Kidney epithelial cell (primary cell): ENCODE results near the gene XRCC1. TPM values are rescaled to one million over a fixed set of nuclear protein-coding genes. Genes with fewer than 3 reads are reported as not detected.

Experiments
- DNase-seq: peaks from one replicate; pipeline ENCODE4 v3.0.0-alpha.2; 2010; ENCODE audit warnings: low read depth
- H3K27me3 ChIP-seq: 2 replicates; pipeline ENCODE4 v1.6.0; 2011; ENCODE audit warnings: low read length; ENCODE audit not compliant: control insufficient read depth, insufficient read depth
- H3K36me3 ChIP-seq: 2 replicates; pipeline ENCODE4 v1.5.1; 2011; ENCODE audit warnings: low read length; ENCODE audit not compliant: control insufficient read depth, insufficient read depth
- H3K4me3 ChIP-seq: 2 replicates; pipeline ENCODE4 v1.5.1; 2011; ENCODE audit warnings: low read depth, mild to moderate bottlenecking, control low read depth, low read length
- CTCF ChIP-seq: IDR thresholded peaks from 2 replicates; pipeline ENCODE4 v1.5.1; 2011; ENCODE audit warnings: mild to moderate bottlenecking, moderate library complexity, low read length, control low read depth, inconsistent platforms; ENCODE audit not compliant: insufficient read depth, poor library complexity, severe bottlenecking
- total RNA-seq: library from RNA; depleted of rRNA; stranded (reverse); fragments of >200 nt; gene quantifications from 2 replicates; pipeline ENCODE4 v1.2.3, GENCODE V29; 2015

Gene XRCC1
- total RNA-seq, 1 donor from 2014 or later = 32.9 TPM

DNA sequence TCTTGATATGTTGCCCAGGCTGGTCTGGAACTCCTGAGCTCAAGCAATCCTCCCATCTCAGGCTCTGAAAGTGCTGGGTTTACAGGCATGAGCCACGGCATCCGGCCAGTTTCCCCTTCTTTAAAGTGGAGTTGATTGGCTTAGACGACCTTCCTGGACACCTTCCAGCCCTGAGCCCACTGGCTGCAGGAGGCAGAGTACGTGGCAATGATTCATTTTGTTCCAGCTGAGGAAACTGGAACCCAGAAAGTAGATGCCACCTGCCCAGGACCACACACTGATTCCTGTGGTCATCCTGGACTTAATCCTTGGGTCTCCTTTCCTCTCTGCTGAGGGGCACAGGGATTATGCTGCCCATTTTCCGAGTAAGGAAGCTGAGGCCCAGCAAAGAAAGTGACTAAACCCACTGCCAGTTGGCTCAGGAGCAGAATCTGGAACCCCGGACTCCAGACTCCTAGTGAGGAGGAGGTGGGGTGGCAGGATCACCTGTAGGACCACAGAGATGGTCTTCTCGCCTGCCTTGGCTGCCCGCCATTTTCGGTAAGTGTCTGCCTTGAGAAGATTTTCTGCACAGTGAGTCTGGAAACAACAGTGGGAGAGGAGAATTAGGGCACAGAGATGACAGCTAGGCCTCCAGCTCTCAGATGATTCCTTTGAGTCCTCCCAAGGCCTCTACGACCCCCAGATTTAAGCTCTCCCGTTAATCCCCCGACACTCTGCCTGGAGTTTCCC lies 737 bp downstream of the XRCC1 start:
- DNase-seq = no peak
- no peaks in the 10 kb centered on the region for H3K27me3 ChIP-seq
- no peak for TF ChIP-seq CTCF
- H3K4me3 ChIP-seq = peak overlapping the region; percentile 81
- no peaks in the 10 kb centered on the region for H3K36me3 ChIP-seq

- no peak overlapping the region for H3K4me3 ChIP-seq
- no peaks in the 10 kb centered on the region for H3K36me3 ChIP-seq
- DNase-seq = no peak
- TF ChIP-seq CTCF = no peak
- no peaks in the 10 kb centered on the region for H3K27me3 ChIP-seq
Measured at GRCh38 chr19:43572171-43572588, 3.1 kb downstream of the XRCC1 start.

DNA sequence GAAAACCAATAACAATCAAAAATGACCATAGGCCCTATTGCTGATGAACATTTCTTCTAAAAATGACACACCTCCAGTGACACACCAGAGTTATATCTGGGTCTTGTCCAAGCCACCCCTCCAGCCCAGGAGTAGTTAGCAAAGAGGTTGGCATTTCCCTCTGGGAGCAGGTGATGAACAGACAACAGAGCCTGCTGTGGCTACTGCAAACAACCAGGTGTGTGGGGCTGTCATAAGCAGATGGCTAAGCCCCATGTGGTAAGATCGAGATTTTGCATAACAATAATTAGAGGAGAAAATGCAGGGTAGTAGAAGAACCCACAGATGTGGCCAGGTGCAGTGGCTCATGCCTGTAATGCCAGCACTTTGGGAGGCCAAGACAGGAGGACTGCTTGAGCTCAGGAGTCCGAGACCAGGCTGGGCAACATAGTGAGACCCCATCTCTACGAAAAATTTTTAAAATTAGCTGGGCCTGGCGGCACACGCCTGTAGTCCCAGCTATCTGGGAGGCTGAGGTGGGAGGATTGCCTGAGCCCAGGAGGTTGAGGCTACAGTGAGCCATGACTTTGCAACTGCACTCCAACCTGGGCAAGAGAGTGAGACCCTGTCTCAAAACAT lies 5.0 kb downstream of the XRCC1 start:
- H3K36me3 ChIP-seq = no peaks in the 10 kb centered on the region
- H3K27me3 ChIP-seq = no peaks in the 10 kb centered on the region
- no peak overlapping the region for H3K4me3 ChIP-seq
- no peak for TF ChIP-seq CTCF
- DNase-seq = no peak

DNA sequence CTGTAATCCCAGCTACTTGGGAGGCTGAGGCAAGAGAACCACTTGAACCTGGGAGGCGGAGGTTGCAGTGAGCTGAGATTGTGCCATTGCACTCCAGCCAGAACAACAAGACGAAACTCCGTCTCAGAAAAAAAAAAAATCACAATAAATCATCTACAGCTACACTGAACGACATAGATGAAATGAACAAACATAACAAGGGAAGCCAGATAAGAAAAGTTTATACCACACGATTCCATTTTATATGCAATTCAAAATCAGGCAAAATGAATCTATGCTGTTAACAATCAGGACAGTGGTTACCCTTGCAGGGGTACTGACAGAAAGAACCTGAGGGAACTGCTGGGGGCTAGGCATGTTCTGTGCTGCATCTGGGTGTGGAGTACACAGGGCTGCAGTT lies 5.7 kb downstream of the XRCC1 start:
- TF ChIP-seq CTCF = no peak
- Histone ChIP-seq H3K36me3 (no peaks in the 10 kb centered on the region), H3K4me3 (no peak overlapping the region), H3K27me3 (no peaks in the 10 kb centered on the region)
- no peak for DNase-seq

GRCh38 chr19:43564800-43565199 lies 10.5 kb downstream of the XRCC1 start:
- Histone ChIP-seq H3K4me3 (no peak overlapping the region), H3K36me3 (peaks cover 2% of the 10 kb centered on the region), H3K27me3 (no peaks in the 10 kb centered on the region)
- no peak for DNase-seq
- TF ChIP-seq CTCF = no peak
